Middle frontal gyrus (tissue), 1 donor: ENCODE data around the gene ATXN7L1.

Experiments used
- DNase-seq: peaks from one replicate; pipeline ENCODE4 v3.0.0-alpha.2; 2015; ENCODE audit warnings: low spot score; ENCODE audit errors: extremely low spot score

The ATXN7L1 gene

GRCh38 chr7:105587909-105588635 lies 288.3 kb downstream of the ATXN7L1 start:
- no peak for DNase-seq

GRCh38 chr7:105585850-105586500 lies 290.4 kb downstream of the ATXN7L1 start:
- DNase-seq: no peak

- DNase-seq: no peak
These were observed 292.2 kb downstream of the ATXN7L1 start for GRCh38 chr7:105584165-105584564.

GRCh38 chr7:105583061-105583460 lies 293.3 kb downstream of the ATXN7L1 start:
- no peak for DNase-seq

GRCh38 chr7:105581066-105581811 lies 295.2 kb downstream of the ATXN7L1 start, which contains the start of gene EFCAB10:
Gene EFCAB10, minus strand, starts transcription at chr7:105581493. Its CDS starts 30 bp downstream, at chr7:105581463.
- peak; percentile 42 for DNase-seq

DNA sequence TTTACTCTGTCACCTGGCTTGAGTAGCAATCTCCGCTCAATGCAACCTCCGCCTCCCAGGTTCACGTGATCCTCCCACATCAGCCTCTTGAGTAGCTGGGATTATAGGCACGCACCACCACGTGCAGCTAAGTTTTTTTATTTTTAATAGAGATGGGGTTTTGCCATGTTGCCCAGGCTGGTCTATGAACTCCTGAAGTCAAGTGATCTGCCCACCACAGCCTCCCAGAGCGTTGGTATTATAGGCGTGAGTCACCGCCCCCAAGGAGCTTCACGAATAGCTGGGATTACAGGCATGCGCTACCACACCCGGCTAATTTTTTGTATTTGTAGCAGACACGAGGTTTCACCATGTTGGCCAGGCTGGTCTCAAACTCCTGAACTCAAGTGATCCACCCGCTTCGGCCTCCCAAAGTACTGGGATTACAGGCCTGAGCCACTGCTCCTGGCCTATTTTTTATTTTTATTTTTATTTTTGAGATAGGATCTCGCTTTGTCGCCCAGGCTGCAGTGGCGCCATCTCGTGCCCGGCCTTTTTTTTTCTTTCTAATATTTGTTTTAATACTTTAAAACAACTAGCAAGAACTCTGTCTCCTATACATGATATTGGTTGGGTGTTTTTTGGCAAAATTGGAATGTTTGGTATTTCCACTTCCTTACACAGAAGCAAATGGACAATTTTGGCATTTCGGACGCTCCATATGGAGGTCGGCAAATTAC lies 296.2 kb downstream of the ATXN7L1 start:
- DNase-seq: no peak

DNA sequence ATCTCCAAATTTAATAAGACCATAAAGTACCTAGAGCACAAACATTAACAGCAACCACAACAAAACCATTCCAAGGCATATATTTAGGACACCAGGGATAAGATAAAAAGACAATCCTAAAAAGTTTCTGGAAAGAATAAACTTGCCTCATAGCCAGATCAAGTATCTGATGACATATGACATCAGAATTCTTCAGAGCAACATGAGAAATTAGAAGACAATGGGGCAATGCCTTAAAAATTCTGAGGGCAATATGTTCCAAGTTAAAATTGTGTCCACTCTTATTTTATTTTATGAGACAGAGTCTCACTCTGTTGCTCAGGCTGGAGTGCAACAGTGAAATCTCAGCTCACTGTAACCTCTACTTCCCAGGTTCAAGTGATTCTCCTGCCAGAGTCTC lies 297.9 kb downstream of the ATXN7L1 start:
- no peak for DNase-seq

- no peak for DNase-seq
These were observed 299.1 kb downstream of the ATXN7L1 start for GRCh38 chr7:105577251-105577650.

GRCh38 chr7:105571891-105572290 lies 304.5 kb downstream of the ATXN7L1 start:
- DNase-seq: no peak

DNA sequence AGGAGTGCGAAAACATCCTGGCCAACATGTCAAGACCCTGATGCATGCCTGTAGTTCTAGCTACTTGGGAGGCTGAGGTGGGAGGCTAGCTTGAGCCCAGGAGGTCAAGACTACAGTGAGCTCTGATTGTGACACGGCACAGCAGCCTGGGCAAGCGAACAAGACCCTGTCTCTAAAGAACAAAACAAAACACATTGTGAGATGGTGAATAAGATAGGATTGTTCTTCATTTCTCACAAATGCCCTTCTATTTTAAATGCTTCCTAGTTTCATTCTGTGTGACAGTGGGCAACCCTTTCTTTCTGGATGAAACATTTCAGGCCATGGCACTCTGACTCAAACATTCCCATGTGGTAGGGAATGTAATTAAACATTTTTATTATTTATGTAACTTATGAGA lies 308.6 kb downstream of the ATXN7L1 start:
- no peak for DNase-seq

DNA sequence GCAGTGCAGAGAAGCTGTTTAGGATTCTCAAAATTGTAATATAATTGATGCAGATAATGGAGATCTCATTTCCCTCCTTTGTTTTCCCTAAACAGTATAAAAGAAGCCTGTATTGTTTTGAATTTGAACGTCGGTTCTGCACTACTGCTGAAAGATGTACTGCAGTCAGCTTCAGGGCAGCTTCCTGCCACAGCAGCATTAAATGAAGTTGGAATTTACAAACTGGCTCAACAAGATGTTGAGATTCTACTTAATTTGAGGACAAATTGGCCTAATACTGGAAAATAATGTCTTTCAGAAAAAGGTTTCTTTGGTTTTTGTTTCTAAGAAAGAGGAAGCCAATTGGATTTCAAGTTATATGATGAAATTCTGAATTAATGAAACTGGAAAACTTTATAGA lies 309.4 kb downstream of the ATXN7L1 start:
- DNase-seq: no peak

DNA sequence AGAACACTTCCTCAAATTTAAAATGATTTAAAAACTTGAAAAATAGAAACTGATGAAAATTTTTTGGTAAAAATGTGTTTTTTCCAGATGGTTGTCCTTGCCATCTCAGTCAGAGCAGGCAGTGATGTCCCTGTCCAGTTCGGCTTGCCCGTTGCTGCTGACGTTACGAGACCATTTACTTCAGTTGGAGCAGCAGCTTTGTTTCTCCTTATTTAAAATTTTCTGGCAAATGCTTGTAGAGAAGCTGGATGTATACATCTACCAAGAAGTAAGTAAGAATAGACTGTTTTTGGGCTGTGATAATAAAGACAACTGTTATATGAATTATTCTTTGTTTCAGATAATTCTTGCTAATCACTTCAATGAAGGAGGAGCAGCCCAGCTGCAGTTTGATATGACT lies 311.2 kb downstream of the ATXN7L1 start:
- no peak for DNase-seq

DNA sequence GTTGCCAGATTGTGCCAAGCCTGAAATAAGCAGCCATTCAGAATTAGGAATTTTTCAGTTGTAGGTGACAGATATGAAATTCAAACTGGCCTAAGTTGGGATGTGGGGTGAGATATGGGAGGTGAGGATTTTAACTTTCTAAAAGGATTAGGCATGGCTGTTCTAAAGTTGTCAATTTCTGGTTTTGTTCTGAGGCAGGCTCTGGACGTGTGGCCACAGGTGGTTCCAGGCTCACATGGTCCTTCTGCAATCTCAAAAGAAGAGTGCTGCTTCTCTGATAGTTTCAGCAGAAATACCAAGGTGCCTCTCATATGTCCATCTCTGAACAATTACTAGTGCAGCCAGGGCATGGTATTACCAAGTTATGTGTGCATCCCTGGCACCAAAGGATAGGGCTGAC lies 316.5 kb downstream of the ATXN7L1 start:
- no peak for DNase-seq
